ENCODE results near the gene RBM47.
"Not testable (repeated sequence)": the region's sequence is repeated elsewhere in the genome, so short reads cannot be mapped to it uniquely, and the experiment has no call there.

Gene RBM47

DNA sequence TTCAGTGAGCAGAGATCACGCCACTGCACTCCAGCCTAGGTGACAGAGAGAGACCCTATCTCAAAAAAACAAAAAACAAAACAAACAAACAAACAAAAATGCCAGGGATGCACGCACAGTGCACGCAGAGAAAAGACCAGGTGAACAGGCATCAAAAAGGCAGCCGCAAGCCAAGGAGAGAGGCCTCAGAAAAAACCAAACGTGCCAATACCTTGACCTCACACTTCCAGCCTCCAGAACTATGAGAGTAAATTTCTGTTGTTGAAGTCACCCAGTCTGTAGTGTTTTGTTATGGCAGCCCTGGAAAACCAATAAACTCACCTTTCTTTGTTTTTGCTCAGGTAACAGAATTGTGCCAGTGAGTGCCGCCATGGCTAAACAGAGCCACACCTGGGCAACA is 228.6 kb downstream of the RBM47 start:
- FAIRE-seq, result no peak

DNA sequence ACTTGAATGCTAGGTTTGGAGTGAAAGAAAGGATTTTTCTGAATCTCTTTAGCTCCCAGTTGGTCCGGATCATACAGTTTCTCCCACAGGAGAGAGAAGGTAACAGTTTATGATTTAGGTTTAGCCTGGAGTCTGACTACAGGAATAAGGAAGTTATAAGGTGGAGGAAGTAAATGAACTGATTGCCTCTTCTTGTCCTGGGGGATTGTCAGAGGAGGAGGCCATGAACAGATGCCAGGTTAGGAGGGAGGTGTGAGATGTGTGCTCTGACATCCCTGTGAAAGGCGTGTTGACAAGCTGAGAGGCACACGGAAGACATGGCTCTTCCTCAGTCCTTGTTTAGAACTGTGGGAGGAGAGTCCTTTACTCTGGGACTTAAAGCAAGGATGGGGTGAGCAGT is 230.1 kb downstream of the RBM47 start:
- no peak for FAIRE-seq

DNA sequence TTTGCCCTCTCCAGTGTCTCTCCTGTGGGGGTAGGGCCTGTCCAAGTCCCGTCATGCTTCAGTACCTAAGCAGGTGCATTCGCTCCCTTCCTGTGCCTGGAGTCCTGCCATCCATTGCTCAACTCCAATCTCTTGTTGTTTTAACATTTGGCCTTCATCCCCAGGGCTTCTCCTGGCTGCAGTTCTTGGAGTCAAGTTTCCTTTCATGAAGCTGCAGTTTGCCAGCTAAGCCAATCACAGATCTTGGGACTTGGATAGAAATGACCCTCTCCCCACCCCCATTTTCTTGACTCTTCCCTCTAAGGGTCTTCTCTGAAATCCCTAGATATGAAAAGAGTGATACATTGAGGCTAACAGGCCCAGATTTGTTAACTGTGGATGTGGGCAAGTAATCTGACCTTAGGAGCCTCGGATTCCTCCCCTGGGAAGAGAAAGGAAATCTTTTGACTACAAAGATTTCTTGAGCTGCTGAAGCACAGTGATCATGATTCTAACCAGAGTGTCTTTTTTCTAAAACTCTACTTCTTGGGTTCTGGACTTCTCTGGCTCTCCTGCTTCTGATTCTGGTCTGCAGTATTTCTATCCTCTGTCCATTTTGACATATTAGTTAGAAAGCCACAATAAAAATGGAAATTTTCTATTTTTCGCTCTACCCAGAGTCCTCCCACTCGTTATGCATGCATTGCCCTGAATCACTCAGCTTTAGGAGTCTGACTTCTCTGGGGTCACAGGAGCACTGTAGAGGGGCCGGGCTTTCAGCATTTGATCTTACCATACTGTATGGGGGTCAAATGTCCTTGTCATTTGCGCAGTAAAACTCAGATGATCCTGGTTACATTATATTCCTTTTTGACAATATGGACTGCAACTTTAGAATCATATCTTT is 233.5 kb downstream of the RBM47 start:
- FAIRE-seq, result no peak

DNA sequence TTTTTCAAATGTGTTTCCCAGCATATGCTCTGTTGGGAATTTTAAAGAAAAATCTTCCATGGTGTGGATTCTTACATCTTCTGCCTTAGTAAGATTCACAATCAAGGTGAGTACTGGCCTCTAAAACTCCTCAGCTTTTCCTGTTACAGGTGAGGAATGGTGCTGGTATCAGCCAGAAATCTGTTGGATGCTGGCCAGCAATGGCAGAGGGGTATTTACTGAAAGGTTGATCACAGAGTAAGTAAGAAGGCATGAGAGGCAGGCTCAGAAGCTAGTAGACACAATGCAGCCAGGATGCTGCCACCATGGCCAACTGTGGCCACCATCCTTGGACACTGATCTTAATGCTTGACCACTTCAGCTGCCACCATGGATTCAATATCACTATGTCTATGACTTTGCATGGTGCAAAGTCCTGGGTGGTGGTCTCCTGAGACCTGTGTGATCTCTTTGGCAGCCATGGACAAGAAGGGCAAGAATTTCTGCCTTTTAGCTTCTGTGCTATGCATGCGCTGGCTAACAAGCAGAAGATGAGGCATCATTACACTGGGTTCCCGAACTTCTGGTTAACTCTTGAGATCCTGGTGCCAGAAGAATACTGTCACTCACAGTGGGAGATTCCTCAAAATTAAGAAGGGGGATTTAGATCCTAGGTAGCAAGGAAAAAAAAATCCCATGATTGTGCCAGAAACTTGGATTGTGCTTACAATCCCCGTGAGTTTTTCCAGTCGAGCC is 234.3 kb downstream of the RBM47 start:
- FAIRE-seq, result no peak

DNA sequence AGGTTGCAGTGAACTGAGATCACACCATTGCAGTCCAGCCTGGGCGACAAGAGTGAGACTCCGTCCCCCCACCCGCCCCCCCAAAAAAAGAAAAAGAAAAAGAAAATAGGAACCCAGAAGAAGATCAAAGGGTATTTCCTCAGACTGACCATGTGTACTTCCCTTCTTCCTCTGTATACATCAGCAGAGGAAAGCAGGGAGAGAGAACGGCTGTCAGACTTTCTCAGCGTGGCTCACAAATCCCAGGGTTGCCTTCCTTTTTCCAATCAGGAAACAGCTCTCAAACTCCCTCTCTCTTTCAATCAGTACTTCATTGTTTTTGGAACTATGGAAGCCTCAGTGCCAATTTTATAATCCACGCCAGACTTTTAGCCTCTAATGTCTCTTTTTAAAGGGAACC is 235.4 kb downstream of the RBM47 start:
- FAIRE-seq, result no peak

DNA sequence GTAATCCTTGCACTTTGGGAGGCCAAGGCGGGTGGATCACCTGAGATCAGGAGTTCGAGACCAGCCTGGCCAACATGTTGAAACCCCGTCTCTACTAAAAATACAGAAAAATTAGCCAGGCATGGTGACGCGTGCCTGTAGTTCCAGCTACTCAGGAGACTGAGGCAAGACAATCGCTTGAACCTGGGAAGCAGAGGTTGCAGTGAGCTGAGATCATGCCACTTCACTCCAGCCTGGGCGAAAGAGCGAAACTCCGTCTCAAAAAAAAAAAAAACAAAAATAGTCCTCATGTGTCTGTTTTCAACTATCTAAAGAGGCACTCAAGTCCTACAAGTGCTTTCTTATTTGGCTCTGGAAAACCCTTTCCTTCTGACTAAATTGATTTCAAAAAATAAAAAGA is 237.4 kb downstream of the RBM47 start:
- not testable (repeated sequence) for FAIRE-seq

DNA sequence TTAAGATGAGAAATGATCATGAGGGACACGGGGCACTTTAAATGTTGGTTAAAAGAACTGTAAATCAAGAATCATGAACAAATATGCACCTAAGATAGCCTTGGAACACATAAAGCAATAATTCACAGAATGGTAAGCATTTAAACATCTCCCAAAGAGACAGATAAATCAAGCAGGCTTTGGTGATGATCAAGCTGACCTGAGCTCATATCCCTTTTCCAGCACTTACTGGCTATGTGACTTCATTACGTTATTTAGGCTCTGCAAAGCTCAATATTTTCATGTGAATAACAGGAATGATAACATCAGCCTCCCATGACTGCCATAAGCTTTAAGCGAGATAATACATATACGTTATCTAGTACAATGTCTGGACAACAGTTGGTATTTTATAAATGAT is 239.7 kb downstream of the RBM47 start:
- FAIRE-seq, result no peak

DNA sequence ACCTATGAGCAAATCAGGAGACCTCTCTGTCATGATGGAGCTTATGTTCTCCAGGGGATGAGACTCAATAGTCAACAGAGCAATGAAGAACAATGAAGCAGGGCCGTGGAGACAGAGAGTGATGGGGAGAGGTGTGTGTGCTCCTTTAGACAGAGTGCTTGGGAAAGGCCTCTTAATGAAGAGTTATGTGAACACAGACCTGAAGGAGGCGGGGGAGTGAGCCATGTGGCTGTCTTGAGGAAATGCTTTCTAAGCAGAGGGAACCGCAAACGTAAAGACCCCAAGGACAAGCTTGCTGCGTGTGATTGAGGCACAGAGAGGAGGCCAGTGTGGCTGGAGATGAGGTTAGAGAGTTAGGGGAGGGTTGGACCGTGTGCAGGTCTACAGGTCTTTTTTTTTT is 241.4 kb downstream of the RBM47 start:
- no peak for FAIRE-seq

DNA sequence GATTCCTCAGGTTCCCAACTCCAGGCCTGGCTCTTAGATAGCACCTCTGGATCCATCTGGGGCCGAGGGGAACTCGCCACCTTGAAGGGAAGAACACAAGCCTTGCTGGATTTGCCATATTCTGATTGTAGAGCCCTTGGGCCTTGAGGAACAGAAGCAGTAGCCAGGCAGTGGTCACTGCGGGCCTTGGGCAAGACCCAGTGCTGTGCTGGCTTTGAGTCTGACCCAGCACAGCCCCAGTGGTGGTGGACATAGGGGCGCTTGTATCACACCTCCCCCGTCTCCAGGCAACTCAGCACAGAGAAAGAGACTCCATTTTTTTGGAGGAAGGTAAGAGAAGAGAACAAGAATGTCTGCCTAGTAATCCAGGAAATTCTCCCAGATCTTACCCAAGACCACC is 249.0 kb downstream of the RBM47 start:
- FAIRE-seq, result no peak

DNA sequence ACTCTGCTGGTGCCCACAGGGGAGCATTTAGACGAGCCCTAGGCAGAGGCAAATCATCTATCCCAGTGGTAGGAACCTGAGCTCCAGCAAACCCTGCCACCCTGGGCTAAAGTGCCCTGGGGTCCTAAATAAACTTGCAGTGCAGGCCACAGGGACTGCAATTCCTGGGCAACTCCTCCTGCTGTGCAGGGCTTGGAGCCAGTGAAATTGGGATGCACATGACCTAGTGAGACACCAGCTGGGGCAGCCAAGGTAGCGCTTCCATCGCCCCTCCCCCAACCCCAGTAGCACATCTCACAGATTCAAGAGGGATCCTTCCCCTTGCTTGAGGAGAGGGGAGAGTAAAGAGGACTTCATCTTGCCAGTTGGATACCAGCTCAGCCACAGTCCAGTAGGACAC is 250.4 kb downstream of the RBM47 start:
- no peak for FAIRE-seq

DNA sequence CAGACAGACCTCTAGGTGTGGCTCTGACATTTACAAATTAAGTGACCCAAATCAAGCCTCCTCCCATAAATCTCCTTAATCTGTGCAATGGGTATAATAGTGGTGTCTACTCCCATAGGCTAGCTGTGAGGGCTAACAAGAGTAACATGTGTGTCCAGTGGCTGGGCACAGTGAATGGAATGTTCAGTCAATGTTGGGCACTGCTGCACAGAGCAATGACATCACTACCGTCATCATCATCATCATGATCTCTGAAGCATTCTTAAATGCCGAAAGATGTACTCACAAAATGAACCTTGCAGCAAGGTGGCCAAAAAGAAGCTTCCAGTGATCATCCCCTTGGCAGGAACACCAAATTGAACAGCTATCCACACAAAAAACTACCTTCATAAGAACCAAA is 251.0 kb downstream of the RBM47 start:
- FAIRE-seq, result no peak

DNA sequence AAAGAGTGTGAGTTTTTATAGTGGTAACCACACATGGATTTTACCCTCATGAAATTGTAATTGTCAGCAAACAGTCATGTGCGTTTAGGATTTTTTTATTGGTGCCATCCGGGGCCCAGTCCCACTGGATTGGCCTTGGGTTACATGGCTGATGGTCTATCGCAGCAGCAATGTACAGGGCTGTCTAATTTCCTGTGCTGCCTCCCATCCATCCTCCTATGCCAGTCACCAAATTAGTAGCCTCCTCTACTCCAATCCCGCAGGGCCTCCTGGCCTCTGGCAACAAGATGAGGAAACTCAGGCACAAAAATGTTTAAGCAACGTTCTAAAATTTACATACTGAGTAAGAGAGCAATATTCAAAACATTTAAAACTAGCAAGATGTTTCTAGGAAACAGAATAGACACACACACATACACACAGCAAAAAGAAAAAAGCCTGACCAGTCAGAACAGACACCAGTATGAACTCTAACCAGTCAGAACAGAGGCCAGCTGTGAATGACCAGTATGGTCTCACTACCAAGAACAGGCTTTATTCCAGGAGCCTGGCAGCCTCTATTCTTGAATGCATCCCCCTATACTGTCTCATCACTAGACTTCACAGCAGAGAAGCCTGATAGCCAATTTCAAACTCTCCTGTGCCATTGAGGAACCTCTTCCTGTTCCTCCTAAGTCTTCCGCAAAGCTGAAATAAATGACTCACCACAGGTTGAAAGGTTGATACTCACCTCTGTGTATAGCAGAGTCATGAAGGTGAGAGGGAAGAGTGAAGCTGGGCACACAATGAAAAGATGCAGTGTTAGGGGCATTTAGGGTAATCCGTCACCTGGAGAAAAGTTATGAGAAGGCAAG is 251.9 kb downstream of the RBM47 start:
- no peak for FAIRE-seq

DNA sequence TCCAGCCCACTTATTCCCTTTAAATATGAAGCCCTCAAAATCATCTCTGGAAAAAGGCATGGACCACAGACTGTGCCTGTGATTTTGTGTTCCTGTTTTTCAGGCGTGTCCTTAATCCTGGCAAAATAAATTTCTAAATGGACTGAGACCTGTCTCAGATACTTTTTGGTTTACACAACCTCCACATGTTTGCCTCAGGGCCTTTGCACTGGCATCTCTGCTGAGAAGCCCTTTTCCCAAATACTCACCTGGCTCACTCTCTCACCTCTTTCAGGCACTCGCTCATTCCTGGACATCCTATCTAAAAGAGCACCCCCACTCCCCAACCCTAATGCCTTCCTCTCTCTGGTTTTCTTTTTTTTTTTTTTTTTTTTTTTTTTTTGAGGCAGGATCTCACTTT is 254.0 kb downstream of the RBM47 start:
- FAIRE-seq, result no peak

DNA sequence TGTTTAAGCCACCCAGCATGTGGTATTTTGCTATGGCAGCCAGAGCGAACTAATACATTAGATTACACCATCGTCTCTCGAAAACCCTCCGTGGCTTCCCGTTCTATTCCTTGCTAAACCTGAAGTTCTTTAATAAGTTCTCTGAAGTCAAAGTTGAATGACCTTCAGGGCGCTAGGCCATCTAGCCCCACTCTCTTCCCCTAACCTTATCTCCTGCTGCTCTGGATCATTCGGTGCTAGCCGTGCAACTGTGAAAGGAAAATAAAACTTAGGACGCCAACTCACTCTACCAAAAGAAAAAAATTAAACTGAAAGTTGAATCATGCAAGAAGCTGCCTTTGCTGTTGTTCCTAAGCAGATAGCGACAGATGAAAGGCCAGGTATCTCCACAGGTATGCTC is 254.6 kb downstream of the RBM47 start:
- FAIRE-seq, result no peak

DNA sequence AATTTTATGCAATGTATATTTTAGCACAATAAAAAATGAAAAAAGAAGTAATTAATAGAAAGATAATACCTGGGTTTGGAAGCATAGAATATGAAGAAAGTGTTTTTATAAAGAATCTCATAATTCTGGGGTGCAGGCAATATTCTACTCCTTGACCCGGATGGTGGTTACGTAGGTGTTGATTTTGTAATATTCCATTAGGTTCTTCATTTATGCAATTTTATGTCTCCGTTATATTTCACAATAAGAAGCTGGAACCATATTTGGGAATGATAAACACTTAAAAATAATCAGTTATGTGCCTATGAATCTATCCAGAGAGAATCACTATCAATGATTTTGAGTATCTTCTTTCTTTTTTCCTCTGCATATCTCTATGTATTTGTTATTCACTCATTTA is 256.0 kb downstream of the RBM47 start:
- no peak for FAIRE-seq
